B cell (primary cell): ENCODE results near the gene GRK6.

Experiments used
- EZH2 ChIP-seq: IDR thresholded peaks from 2 replicates; pipeline ENCODE4 v1.6.1; 2012; ENCODE audit warnings: borderline replicate concordance, low read depth, mild to moderate bottlenecking, moderate library complexity, low read length; ENCODE audit not compliant: insufficient read depth, poor library complexity, severe bottlenecking
- TF ChIP-seq, protein P1 (sequence below): fragments of 200-600 bp; IDR thresholded peaks from one replicate; pipeline ENCODE4 v1.8.0; 2022; ENCODE audit warnings: antibody characterized with exemption, mild to moderate bottlenecking

DNA sequence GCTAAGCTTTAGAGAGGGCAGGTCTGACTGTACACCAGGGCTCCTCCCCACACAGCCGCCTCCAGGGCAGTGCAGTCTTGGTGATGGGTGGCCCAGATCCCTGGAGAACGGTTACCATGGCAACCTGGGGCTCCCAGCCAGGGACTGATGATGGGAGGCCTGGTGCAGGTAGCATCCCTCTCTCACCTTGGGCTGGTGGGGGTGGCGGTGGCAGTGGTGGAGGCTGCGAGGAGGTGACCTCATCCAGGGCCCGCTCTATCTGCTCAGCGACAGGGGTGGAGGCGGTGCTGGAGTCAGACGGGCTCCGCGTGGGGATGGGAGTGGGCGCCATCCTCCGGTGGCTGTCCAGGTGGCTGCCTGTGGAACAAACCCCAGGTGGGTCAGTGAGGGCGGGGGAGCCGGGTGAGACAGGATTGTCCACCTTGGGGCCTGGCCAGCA, 32.5 kb downstream of the GRK6 start:
- TF ChIP-seq, protein P1, sequence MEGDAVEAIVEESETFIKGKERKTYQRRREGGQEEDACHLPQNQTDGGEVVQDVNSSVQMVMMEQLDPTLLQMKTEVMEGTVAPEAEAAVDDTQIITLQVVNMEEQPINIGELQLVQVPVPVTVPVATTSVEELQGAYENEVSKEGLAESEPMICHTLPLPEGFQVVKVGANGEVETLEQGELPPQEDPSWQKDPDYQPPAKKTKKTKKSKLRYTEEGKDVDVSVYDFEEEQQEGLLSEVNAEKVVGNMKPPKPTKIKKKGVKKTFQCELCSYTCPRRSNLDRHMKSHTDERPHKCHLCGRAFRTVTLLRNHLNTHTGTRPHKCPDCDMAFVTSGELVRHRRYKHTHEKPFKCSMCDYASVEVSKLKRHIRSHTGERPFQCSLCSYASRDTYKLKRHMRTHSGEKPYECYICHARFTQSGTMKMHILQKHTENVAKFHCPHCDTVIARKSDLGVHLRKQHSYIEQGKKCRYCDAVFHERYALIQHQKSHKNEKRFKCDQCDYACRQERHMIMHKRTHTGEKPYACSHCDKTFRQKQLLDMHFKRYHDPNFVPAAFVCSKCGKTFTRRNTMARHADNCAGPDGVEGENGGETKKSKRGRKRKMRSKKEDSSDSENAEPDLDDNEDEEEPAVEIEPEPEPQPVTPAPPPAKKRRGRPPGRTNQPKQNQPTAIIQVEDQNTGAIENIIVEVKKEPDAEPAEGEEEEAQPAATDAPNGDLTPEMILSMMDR: no peak
- no peak for TF ChIP-seq EZH2
